HG02678 (cell line): ENCODE results near the gene KRTAP5-9.
"Not testable (repeated sequence)": the region's sequence is repeated elsewhere in the genome, so short reads cannot be mapped to it uniquely, and the experiment has no call there.

Source experiments
- ATAC-seq: cut with Tn5 transposase; IDR thresholded peaks from one replicate; pipeline ENCODE4 v1.9.1; 2021; ENCODE audit warnings: mild to moderate bottlenecking, moderate library complexity; ENCODE audit not compliant: unreplicated experiment

KRTAP5-9 gene

GRCh38 chr11:71548120-71548519, at the start of gene KRTAP5-9:
Gene KRTAP5-9, plus strand, starts transcription at chr11:71548420. Its CDS starts 238 bp downstream, at chr11:71548658.
- no peak for ATAC-seq

GRCh38 chr11:71499125-71499524, 49.1 kb upstream of the KRTAP5-9 start:
- no peak for ATAC-seq

GRCh38 chr11:71499546-71499945, 48.7 kb upstream of the KRTAP5-9 start:
- no peak for ATAC-seq

- no peak for ATAC-seq
Measured at GRCh38 chr11:71500601-71501021, 47.6 kb upstream of the KRTAP5-9 start.

- ATAC-seq: no peak
Measured at GRCh38 chr11:71501071-71501985, 46.9 kb upstream of the KRTAP5-9 start.

GRCh38 chr11:71502026-71502425, 46.2 kb upstream of the KRTAP5-9 start:
- ATAC-seq: no peak

GRCh38 chr11:71502871-71503435, 45.3 kb upstream of the KRTAP5-9 start:
- no peak for ATAC-seq

- no peak for ATAC-seq
Measured at GRCh38 chr11:71504531-71504930, 43.7 kb upstream of the KRTAP5-9 start.

GRCh38 chr11:71505001-71505400, 43.2 kb upstream of the KRTAP5-9 start:
- no peak for ATAC-seq

GRCh38 chr11:71505781-71506180, 42.4 kb upstream of the KRTAP5-9 start:
- no peak for ATAC-seq

GRCh38 chr11:71507102-71507501, 41.1 kb upstream of the KRTAP5-9 start:
- ATAC-seq: no peak

- ATAC-seq: no peak
Measured at GRCh38 chr11:71518506-71519471, 29.4 kb upstream of the KRTAP5-9 start.

GRCh38 chr11:71519546-71519945, 28.7 kb upstream of the KRTAP5-9 start:
- no peak for ATAC-seq

- ATAC-seq: no peak
Measured at GRCh38 chr11:71525188-71525937, 22.9 kb upstream of the KRTAP5-9 start.

- no peak for ATAC-seq
Measured at GRCh38 chr11:71525938-71526495, 22.2 kb upstream of the KRTAP5-9 start.

- not testable (repeated sequence) for ATAC-seq
Measured at GRCh38 chr11:71526796-71527575, 21.2 kb upstream of the KRTAP5-9 start, which contains the start of gene KRTAP5-7. Gene KRTAP5-7, plus strand, starts transcription at chr11:71527267. Its CDS starts 34 bp downstream, at chr11:71527301.

GRCh38 chr11:71527576-71528210, 20.5 kb upstream of the KRTAP5-9 start:
- ATAC-seq: no peak

- no peak for ATAC-seq
Measured at GRCh38 chr11:71530602-71531001, 17.6 kb upstream of the KRTAP5-9 start.
